Activated CD8-positive, alpha-beta memory T cell treated with anti-CD3 and anti-CD28 coated beads, Interleukin-2, amount 50 U/mL, for 1 hour (primary cell): ENCODE measurements around the gene SRGAP2B.
"Not testable (repeated sequence)": the region's sequence is repeated elsewhere in the genome, so short reads cannot be mapped to it uniquely, and the experiment has no call there.

ENCODE experiments used
- DNase-seq: peaks from one replicate; pipeline ENCODE4 v3.0.0-alpha.2; 2020; ENCODE audit errors: extremely low read depth

The SRGAP2B gene

GRCh38 chr1:145082483-145083255 lies 12.5 kb downstream of the SRGAP2B start:
- not testable (repeated sequence) for DNase-seq

- DNase-seq = not testable (repeated sequence)
Observed at GRCh38 chr1:145080193-145080592, 14.9 kb downstream of the SRGAP2B start.

GRCh38 chr1:145079737-145080136 lies 15.4 kb downstream of the SRGAP2B start:
- not testable (repeated sequence) for DNase-seq

- not testable (repeated sequence) for DNase-seq
Observed at GRCh38 chr1:145078787-145079370, 16.2 kb downstream of the SRGAP2B start.

- not testable (repeated sequence) for DNase-seq
Observed at GRCh38 chr1:145077872-145078786, 17.0 kb downstream of the SRGAP2B start.

- DNase-seq = not testable (repeated sequence)
Observed at GRCh38 chr1:145076877-145077276, 18.3 kb downstream of the SRGAP2B start.

GRCh38 chr1:145074021-145074559 lies 21.0 kb downstream of the SRGAP2B start:
- DNase-seq = not testable (repeated sequence)

- not testable (repeated sequence) for DNase-seq
Observed at GRCh38 chr1:145071569-145071968, 23.6 kb downstream of the SRGAP2B start.

- not testable (repeated sequence) for DNase-seq
Observed at GRCh38 chr1:145066486-145066885, 28.6 kb downstream of the SRGAP2B start.

GRCh38 chr1:145065194-145065826 lies 29.8 kb downstream of the SRGAP2B start:
- DNase-seq = not testable (repeated sequence)

- DNase-seq = not testable (repeated sequence)
Observed at GRCh38 chr1:145063941-145064648, 31.0 kb downstream of the SRGAP2B start.

- not testable (repeated sequence) for DNase-seq
Observed at GRCh38 chr1:145063285-145063684, 31.8 kb downstream of the SRGAP2B start.

GRCh38 chr1:145058184-145058583 lies 36.9 kb downstream of the SRGAP2B start:
- not testable (repeated sequence) for DNase-seq

- not testable (repeated sequence) for DNase-seq
Observed at GRCh38 chr1:145055217-145055760, 39.8 kb downstream of the SRGAP2B start.

- DNase-seq = not testable (repeated sequence)
Observed at GRCh38 chr1:145053428-145053827, 41.7 kb downstream of the SRGAP2B start.

- not testable (repeated sequence) for DNase-seq
Observed at GRCh38 chr1:145052019-145052776, 42.9 kb downstream of the SRGAP2B start.

GRCh38 chr1:145048181-145048856 lies 46.8 kb downstream of the SRGAP2B start:
- DNase-seq = not testable (repeated sequence)

- not testable (repeated sequence) for DNase-seq
Observed at GRCh38 chr1:145047553-145047952, 47.6 kb downstream of the SRGAP2B start.
